Measurements from ENCODE around the gene MSANTD7.

GRCh38 chr10:14852236-14852635 lies 14.1 kb downstream of the MSANTD7 start:
- TF ChIP-seq CTCF (optimal IDR thresholded peaks at IDR 0.05 in 1 of 3, IDR thresholded peaks at IDR 0.05 in 1 of 3, conservative IDR thresholded peaks at IDR 0.05 in 1 of 3; ENCODE audit: extremely low read depth in 1 of 3, insufficient read depth in 2 of 3, low read length in 3 of 3) (no peak), EZH2 (IDR thresholded peaks at IDR 0.05; ENCODE audit: low read length) (no peak)

Data from keratinocyte (primary cell).